Stimulated activated CD4-positive, alpha-beta T cell treated with anti-CD3 and anti-CD28 coated beads, TNF-alpha, amount 100 ng/mL, for 4 hours (primary cell): ENCODE data around the gene ZNF846.
"Not testable (repeated sequence)": the region's sequence is repeated elsewhere in the genome, so short reads cannot be mapped to it uniquely, and the experiment has no call there.

Experiments used
- DNase-seq, 3 experiments: peaks; one replicate each; pipeline ENCODE4 v3.0.0-alpha.2; 2020; ENCODE audit warnings: low read depth in 3 of 3

Gene ZNF846

DNA sequence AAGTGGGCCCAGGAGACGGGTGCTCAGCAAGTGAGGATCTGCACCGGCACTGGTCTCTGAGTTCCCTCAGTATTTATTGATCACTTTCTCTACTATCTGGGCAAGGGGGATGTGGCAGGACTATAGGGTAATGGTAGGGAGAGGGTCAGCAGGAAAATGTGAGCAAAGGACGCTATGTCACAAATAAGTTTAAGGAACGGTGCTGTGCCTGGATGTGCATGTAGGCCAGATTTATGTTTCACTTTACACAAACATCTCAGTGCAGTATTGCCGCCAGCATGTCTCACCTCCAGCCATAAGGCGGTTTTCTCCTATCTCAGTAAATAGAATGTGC lies 15.6 kb upstream of the ZNF846 start:
- not testable (repeated sequence) for DNase-seq

DNA sequence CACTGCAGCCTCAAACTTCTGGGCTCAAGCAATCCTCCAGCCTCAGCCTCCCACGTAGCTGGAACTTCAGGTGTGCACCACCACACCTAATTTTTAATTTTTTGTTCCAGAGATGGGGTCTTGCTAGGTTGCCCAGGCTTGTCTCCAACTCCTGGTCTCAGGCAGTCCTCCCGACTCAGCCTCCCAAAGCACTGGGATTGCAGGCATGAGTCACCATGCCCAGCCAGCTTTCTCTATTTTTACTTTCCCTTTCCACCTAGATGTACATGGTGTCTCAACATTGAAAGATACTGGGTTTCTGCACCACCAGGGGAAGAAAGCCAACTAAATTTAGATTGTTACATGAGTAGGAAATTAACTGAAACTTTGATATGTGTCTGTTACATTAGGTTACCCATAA lies 13.8 kb upstream of the ZNF846 start:
- DNase-seq: no peak

DNA sequence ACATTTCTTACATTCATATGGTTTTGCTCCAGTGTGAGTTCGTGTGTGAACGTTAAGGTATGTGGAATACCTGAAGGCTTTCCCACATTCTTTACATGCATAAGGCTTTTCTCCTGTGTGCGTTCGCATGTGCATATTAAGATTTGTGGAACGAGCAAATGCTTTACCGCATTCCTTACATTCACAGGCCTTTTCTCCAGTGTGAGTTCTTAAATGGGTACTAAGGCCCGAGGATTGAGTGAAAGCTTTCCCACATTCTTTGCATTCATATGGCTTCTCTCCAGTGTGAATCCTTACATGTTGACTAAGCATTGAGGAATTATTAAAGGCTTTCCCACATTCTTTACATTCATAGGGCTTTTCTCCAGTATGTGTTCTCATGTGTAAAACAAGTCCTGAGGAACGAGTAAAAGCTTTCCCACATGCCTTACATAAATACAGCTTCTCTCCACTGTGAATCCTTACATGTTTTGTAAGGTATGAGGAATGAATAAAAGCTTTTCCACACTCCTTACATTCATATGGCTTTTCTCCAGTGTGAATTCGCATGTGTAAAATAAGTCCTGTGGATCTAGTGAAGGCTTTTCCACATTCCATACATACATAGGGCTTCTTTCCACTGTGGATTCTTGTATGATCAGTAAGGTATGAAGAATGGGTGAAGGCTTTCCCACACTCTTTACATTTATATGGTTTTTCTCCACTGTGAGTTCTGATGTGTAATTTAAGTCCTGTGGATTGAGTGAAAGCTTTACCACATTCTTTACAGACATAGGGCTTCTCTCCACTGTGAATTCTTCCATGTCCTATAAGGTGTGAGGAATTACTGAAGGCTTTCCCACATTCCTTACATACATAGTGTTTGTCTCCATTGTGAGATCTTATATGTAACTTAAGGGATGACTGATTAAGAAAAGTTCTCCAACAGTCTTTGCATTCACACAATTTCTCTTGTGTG lies 10.7 kb downstream of the ZNF846 start:
- DNase-seq: no peak

DNA sequence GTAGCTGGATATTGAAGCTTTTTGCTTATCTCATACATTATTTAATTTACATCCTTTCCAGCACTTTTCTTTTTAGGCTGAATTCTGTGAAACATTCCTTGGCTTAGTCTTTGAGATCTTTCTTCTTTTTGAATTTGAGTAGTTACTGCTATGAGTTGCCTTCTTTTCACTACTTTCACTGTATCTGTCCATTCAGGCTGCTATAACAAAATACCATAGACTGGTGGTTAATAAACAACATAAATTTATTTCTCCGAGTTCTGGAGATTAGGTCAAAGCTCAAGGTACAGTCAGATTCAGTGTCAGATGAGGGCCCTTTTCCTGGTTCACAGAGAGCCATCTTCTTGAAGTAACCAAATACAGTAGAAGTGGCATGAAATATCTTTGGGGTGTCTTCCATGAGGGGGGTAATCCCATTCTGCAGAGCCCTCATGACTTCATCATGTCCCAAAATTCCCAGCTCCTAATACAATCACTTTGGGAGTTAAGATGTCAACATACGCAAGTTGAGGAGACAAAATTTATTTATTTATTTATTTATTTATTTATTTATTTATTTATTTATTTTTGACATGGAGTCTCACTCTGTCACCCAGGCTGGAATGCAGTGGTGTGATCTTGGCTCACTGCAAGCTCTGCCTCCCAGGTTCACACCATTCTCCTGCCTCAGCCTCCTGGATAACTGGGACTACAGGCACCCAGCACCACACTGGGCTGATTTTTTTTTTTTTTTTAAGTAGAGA lies 15.7 kb downstream of the ZNF846 start:
- no peak for DNase-seq

DNA sequence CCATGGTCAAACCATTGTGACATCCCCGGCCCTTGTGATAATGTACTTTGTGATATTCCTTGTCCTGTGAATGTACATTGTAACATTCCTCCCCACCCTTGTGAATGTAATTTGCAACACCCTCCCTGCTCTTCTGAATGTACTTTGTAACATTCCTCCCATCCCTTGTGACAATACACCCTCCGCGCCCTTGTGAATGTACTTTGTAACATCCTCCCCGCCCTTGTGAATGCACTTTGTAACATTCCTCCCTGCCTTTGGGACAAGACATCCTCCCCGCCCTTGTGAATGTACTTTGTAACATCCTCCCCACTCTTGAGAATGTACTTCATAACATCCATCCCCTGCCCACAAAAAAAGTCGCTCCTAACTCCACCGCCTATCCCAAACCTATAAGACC lies 17.1 kb downstream of the ZNF846 start:
- no peak for DNase-seq

DNA sequence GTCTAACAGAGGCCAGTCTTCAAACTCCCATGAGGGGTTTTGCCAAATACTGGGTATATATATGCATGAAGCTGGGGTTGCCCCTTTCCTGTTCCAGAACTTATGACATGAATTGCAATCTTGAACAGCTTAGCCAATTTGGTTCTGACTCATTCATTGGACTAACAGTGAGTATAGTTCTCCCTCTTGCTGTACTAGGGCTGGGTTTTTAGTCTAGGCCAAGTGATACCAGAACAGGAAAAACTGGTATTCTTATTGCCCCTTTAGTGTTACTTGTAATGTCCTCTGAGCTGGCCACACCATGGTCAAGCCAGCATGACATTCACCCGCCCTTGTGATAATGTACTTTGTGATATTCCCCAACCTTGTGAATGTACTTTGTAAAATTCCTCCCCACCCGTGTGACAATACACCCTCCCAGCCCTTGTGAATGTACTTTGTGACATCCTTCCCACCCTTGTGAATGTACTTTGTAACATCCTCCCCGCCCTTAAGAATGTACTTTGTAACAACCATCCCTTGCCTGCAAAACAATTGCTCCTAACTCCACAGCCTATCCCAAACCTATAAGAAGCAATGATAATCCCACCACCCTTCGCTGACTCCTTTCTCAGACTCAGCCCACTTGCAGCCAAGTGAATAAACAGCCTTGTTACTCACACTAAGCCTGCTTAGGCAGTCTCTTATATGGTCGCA lies 26.9 kb downstream of the ZNF846 start:
- DNase-seq: no peak

DNA sequence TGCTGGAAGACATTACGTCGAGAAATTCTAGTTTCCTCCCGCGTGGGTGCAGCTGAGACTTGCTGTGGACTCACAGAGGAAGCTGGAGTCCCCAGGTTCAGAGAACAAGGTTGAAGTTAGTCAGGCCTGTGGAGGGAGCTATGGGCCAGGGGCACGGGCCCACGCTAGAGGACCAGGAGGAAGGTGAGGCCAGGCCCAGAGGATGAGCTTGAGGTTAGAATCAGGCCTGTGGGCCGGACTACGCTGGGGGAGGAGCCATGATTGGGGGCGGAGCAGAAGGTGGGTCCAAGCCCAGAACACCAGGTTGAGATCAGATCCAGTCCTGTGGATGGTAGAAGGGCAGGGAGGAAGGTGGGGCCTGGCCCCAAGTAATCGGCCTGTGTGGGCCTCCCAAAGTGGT lies 32.6 kb downstream of the ZNF846 start:
- DNase-seq: no peak

DNA sequence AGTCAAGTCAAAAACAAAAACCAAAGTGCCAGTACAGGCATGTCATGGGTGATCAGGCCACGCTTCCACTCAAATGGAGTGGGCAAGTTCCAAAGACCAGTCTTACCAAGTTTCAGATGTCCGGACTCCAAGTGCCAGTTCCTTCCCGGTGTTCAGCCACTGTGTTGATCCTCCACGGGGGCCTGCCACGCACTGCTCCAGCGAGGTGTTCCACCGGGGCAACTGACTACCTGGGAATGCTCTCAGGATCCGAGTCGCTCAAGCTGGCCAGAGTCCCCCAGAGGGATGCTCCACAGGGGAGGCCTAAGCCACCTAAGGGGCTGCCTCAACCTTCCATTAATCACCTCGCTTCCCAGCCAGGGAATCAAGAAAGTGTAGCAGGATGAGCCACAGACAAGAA lies 38.5 kb downstream of the ZNF846 start:
- not testable (repeated sequence) for DNase-seq

DNA sequence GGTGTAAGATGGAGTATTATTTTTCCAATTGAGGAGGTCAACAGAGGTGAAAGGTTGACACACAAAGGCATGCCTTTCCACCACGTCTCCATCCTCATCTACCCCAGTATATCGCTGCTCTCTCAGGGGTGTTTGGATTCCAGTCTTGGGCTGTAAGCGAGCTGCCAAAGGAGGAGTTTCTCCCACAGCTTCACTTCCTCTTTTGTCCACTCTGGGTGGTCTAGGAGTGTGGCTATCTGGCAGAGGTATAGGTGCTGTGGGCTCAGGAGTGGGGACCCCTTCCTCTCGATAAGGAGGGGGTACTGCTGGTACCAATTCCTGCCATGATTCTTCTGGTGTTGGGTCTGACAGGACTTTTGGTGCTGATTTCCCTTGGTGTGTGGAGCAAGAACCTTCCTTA lies 39.4 kb downstream of the ZNF846 start:
- no peak for DNase-seq

DNA sequence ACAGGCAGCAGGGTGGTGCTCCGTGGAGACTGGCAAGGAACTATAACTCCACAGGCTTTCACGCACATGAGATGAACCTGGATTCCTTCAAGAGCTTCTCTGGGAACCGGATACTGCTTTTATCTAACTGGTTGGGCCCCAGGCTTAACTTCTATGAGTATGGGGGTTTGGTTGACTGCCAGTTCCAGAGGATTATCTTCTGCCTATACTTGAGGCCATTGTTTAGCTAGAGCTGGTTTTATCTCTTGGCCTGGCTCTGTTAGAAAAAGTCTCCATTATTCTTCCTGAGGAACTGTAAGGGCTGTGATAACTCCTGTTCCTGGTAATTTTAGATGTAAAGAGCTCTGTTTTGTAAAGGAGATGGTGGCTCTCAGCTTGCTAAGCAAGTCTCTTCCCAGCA lies 40.9 kb downstream of the ZNF846 start:
- DNase-seq: no peak

DNA sequence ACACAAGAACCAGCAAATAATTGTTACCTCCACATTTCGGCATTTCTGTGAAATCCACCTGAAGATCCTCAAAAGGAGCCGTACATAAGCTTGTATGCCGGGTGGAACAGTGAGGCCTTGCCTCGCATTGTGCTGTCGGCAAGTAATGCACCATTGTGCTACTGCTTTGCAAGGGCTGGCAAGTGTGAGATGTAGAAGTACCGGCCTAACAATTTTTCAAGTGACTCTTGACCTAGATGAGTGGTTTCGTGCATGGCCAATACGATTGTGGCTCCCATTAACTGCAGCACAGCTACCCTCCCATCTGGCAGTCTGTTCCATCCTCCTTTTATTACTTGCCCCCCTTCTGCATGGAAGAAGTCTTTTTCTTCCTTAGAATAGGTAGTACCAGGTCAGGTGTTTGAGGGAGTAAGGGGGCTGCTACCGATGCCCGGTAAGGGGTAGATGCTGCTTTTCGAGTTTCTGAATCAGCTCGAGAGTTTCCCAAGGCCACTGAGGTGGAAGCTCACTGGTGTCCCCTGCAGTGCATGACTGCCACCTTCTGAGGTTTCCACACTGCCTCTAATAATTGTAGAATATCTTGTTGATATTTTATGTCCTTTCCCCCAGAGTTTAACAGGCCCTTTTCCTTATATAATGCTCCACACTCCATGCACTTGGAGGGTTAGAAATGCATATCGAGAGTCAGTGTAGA lies 42.9 kb downstream of the ZNF846 start:
- not testable (repeated sequence) for DNase-seq

DNA sequence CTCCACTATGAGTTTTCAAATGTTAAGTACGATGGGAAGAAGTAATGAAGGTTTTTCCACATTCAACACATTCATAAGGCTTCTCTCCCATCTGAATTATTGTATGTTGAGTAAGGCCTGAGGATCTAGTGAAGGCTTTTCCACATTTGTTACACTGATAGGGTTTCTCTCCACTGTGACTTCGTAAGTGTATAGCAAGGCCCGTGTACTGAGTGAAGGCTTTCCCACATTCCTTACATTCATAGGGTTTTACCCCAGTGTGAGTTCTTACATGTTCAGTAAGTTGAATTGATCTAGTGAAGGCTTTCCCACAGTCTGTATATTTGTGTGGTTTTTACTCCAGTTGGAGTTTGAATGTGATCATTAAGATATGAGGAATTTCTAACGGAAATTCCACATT lies 44.4 kb downstream of the ZNF846 start:
- DNase-seq: no peak

DNA sequence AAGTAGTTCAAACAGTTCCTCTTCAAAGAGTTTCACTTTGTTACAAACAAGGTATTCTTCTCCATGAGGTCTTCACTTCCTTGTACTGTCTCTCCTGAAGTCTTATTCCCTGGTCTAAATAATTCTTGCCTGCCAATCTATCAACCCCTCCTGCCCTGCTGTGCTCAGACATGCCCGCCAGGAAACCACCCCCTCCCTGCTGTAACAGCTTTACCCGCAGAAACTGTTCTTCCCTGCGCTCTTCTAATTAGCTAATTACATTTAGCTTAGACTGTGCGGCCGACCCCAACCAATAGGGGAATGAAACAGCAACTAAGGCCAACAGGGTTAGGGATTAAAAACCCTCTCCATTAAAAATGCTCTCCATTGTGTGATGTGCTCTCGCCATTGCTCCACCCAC lies 46.7 kb downstream of the ZNF846 start:
- no peak for DNase-seq

DNA sequence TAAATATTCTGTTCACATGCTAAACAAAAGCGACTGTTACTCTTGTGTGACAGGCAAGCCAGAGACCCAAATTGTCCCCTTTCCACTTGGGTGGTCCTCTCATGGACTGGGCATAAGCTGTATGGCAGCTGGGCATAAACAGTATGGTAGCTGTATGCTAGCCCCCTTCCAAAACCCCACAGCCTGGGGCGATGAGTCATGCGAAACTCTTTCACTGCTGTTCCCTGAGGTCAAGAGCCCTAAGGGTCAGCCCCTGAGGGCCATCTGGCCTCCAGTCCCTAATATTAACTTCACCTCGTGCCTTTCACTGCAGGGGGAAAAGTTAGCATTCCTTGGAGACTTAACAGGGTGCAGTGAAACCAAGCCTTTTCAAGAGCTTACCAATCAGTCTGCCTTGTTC lies 48.0 kb downstream of the ZNF846 start:
- no peak for DNase-seq

DNA sequence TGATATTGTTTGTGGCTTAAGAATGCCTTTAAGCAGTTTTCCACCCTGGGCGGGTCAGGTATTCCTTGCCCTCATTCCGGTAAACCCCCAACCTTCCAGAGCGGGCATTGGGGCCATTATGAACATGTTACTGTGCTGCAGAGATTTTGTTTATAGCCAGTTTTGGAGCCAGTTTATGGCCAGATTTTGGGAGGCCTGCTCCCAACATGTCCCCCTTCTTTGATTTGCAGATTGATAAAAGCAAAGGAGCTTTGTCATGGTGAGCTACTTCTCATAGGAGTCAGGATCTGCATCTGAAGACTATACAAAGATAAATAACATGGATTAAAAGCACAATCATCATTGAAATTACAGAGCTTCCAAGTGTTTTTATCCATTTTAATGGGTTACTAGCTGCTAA lies 56.7 kb downstream of the ZNF846 start:
- DNase-seq: no peak

DNA sequence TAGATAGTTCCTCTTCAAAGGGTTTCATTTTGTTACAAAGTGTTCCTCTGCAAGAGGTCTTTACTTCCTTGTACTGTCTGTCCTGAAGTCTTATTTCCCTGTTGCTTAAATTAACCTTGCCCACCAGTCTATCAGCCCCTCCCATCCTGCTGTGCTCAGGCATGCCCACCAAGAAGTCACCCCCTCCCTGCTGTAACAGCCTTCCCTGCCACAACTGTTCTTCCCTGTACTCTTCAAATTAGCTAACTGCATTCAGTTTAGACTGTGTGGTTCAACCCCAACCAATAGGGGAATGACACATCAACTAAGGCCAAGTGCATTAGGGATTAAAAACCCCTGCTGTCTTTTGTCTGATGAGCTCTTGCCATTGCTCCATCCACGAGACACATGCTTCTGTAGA lies 59.2 kb downstream of the ZNF846 start:
- no peak for DNase-seq

DNA sequence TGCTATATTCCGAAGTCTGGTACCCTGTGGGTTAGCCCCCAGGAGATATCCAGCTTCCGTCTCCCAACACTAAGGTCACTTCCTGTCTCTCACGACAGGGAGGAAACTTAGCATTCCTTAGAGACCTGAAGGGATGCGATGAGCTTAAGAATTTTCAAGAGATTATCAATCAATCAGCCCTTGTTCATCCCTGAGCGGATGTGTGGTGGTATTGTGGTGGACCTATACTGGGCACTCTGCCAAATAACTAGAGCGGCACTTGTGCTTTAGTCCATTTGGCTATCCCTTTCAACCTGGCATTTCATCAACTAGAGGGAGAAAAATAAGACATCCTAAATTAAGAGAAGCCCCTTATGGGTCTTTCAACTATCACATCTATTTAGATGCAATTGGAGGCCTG lies 62.7 kb downstream of the ZNF846 start:
- no peak for DNase-seq

DNA sequence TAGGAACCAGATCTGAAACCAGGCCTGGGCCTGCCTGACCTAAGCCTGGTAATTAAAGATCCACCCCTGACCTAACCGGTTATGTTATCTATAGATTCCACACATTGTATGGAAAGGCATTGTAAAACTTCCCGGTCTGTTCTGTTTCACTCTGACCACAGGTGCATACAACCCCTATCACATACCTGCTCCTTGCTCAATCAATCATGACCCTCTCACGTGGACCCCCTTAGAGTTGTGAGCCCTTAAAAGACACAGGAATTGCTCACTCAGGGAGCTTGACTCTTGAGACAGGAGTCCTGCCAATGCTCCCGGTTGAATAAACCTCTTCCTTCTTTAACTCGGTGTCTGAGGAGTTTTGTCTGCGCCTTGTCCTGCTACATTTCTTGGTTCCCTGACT lies 66.4 kb downstream of the ZNF846 start:
- no peak for DNase-seq
